Measurements from ENCODE around the gene PTPRK.
A peak's percentile ranks its signal among the peaks of the same experiment; 100 is the strongest.
"Not testable (repeated sequence)": the region's sequence is repeated elsewhere in the genome, so short reads cannot be mapped to it uniquely, and the experiment has no call there.

PTPRK gene

DNA sequence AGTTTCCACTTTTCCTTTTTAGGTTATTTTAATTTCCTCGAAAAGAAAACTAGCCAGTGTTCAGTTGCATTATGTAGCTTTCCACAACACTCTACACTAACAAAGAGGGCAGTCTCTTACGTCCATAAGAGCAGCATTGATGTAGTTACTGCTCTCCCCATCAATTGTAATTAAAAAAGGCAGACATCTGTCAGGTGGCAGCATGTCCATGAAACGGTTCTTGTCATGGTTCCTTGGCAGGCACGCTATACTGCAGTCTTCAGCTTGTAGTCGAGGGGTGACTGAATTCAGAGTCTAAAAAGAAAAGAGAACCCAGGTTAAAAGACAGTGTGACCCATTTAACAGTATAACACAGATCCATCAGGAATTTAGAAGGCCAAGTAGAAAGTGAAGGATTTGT is 539.4 kb downstream of the PTPRK start:
- no peak for DNase-seq (ENCODE audit: extremely low read depth in 1 of 2, low read depth in 1 of 2)

DNA sequence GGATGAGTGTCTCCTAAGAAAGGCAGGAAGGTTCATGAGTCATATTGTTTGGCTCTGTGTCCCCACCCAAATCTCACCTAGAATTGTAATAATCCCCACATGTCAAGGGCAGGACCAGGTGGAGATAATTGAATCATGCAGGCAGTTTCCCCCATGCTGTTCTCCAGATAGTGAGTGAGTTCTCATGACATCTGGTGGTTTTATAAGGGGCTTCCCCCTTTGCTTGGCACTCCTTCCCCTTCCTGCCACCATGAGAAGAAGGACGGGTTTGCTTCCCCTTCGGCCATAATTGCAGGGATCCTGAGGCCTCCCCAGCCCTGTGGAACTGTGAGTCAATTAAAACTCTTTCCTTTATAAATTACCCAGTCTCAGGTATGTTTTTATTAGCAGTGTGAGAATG is 542.2 kb downstream of the PTPRK start:
- not testable (repeated sequence) for DNase-seq (ENCODE audit: extremely low read depth in 1 of 2, low read depth in 1 of 2)

- DNase-seq (ENCODE audit: extremely low read depth in 1 of 2, low read depth in 1 of 2) = no peak
Observed at GRCh38 chr6:127976796-127977195, 543.6 kb downstream of the PTPRK start.

DNA sequence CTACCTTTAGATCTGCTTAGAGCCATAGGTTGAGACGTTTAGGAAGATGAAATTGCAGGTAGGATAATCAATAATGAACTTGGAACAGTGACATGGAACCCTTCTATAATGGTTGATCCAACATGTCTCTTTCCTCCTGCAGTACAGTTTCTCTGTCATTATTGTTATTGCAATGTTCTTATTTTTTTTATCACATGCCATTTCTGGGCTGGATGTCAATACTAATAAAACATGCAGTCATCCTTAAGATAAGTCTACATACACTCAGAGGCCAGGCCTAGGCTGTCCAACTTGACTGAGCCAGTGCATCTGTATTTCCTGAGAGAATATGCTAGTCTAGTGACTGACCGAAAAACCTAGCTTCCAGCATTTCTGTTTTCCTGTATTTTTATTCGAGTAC is 544.3 kb downstream of the PTPRK start:
- DNase-seq (ENCODE audit: extremely low read depth in 1 of 2, low read depth in 1 of 2) = no peak

DNA sequence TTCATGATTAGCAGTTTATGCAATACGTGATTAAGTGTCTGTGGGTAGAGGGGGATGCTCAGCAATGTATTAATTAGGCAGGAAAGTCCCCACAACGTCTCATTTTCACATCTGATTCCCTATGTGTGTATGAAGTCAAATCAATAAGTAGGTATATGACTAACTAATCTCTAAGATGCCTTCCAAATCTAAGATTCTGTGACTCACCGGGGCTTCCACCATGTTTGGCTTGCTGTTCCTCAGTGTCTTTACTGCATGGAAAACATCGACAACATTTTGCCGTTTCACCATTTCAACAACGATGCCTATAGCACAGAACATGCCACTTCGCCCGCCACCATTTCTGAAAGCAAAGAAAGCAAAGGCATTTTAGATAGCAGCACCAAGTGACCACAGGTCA is 547.6 kb downstream of the PTPRK start:
- no peak for DNase-seq (ENCODE audit: extremely low read depth in 1 of 2, low read depth in 1 of 2)

GRCh38 chr6:127971945-127972391 is 548.4 kb downstream of the PTPRK start:
- DNase-seq (ENCODE audit: extremely low read depth in 1 of 2, low read depth in 1 of 2) = peak in 1 of 2 donors; percentile 14

- DNase-seq (ENCODE audit: extremely low read depth in 1 of 2, low read depth in 1 of 2) = no peak
Observed at GRCh38 chr6:127971386-127971785, 549.0 kb downstream of the PTPRK start.

DNA sequence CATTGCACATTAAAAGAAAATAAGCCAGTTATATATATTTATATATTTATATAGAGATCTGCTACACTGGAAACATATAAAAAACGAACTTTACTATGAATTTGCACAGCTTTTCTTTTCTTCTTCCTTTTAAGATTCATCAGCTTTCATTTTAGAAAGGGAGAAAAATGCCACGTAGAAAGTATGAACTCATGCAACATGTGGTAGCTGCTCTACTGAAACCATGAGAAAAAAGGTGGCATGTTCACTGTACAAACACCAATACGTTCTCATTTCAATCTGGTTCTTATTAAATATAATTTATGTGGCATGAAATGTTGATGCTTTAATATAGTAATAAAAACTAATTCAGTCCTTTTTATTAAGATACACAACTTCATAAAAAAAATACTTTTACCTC is 550.7 kb downstream of the PTPRK start:
- DNase-seq (ENCODE audit: extremely low read depth in 1 of 2, low read depth in 1 of 2) = no peak

- no peak for DNase-seq (ENCODE audit: extremely low read depth in 1 of 2, low read depth in 1 of 2)
Observed at GRCh38 chr6:127968394-127968793, 552.0 kb downstream of the PTPRK start.

- no peak for DNase-seq (ENCODE audit: extremely low read depth in 1 of 2, low read depth in 1 of 2)
Observed at GRCh38 chr6:127967708-127968107, 552.7 kb downstream of the PTPRK start.

DNA sequence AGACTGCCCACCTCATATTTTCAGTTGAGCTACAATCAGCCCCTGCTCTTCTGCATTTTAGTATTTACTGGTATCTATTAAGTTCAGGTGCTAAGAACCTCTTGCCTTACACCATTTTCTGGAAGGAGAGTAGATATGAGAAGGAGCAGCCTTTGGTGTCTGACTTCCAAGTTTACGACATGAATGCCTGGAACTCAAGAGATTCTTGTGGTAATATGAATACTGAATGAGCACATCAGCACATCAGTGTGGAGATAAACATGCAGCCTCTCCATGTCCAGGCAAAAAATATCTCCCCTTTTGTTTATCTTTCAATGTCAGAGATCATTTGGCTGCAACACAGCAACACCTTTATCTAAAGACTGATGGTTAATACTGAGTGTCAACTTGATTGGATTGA is 553.8 kb downstream of the PTPRK start:
- DNase-seq (ENCODE audit: extremely low read depth in 1 of 2, low read depth in 1 of 2) = no peak

DNA sequence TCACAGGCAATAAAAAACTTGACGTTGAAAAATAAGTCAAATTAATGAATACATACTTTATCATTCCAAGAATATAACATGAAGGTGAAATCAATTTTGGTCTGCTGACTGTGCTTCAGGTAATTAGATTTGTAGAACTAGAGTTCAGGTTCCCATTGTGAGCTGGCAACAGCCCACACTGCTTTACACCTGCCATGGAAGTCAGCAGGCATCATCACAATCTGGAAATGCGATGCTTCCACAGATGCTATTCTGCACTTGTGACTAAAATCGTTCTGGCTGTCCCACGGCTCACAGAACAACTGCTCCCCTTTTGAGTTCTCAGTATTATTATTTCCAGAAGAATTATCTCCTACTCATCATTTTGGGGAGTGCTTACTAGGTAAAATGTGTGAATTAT is 556.9 kb downstream of the PTPRK start:
- no peak for DNase-seq (ENCODE audit: extremely low read depth in 1 of 2, low read depth in 1 of 2)

DNA sequence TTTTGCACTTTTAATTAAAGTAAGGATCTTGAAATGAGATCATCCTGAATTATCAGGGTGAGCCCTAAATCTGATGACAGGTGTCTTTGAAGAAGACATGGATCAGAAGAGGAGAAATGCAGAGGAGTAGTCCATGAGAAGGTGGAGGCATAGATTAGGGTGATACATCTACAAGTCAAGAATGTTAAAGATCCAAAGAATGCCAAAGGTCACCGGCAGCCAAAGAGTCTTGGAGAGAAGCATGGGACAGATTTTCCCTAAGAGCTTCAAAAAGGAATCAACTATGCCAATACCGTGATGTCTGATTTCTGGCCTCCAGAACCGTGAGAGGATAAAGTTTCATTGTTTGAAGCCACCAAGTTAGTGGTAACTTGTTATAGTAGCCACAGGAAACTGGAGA is 560.5 kb downstream of the PTPRK start:
- DNase-seq (ENCODE audit: extremely low read depth in 1 of 2, low read depth in 1 of 2) = no peak

- DNase-seq (ENCODE audit: extremely low read depth in 1 of 2, low read depth in 1 of 2) = no peak
Observed at GRCh38 chr6:127956956-127957355, 563.4 kb downstream of the PTPRK start.

DNA sequence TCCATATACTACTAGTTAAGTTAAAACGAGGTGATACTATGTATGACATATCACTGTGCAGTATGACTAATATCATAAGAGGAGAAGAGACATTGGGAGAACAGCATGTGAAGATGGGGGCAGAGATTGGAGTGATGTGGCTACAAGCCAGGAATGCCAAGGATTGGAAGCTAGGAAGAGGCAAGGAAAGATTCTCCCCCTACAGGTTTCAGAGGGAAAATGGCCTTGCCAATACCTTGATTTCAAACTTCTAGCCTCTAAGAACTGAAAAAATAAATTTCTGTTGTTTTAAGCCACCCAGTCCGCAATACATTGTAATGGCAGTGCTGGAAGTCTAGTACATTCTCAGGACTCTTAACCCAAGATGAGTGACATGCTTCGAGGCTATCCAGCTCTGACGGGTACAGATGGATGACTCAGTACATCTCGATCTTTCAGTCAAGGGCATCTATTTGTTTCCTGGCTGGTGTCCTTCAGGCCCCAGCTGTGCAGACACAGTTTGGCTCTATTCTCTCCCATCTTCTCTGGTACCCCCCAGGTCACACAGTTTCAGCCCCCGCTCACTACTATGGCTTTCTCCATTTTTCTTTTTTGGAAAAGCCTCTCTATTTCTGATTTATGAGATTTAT is 564.0 kb downstream of the PTPRK start:
- DNase-seq (ENCODE audit: extremely low read depth in 1 of 2, low read depth in 1 of 2) = no peak

- DNase-seq (ENCODE audit: extremely low read depth in 1 of 2, low read depth in 1 of 2) = no peak
Observed at GRCh38 chr6:127954082-127954481, 566.3 kb downstream of the PTPRK start.

DNA sequence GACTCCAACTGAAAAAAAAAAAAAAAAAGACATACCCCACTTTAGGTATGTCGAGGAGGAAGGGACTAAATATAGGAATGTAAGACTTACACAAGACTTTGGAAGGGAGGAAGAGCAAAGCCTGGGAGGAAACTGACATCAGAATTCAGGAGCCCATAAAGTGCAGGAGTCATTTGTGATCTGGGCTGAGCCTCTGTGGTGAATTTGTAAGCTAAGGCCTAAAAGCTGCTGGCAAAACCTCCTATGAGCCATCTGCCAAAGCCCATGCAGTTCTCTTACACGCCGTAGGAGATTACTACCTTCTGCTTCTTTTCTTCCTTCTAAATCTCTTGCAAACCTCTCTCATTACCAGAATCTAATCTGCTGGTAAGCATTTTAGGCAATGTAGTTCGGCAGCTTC is 567.6 kb downstream of the PTPRK start:
- DNase-seq (ENCODE audit: extremely low read depth in 1 of 2, low read depth in 1 of 2) = no peak

GRCh38 chr6:127952176-127952575 is 568.2 kb downstream of the PTPRK start:
- DNase-seq (ENCODE audit: extremely low read depth in 1 of 2, low read depth in 1 of 2) = no peak

DNA sequence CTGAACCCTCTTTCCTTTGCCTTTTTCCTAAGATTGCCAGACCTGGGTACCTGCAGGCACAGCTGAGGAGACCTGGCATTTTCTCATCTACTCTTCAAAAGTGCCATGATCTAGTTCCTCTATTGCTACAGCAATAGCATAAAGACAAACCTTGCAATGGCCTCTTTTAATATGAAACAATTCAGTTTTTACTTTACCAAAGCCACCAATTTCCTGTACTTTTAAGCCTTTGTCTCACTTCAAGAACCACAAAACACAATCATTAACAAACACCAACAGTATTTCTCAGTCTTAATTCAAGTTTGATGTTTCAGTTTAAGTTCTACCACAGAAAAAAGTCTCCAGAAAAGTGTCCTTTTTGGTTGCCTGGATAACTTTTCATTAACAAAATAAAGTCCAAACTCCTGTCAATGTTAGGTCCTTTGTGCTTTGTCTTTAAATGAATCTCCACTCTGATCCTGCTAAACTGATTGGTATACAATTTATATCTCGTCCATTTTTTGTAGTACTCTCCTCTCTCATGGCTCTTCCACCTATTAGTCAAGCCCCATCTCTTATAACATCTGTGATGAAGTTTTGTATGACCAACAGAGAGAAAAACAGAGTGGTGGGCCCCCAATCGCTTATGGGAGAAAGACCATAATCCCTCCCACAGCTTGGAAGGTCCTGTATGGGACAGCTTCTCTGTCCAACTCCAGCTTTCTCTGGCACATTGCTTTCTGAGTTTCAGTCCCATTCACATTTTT is 569.1 kb downstream of the PTPRK start:
- DNase-seq (ENCODE audit: extremely low read depth in 1 of 2, low read depth in 1 of 2) = no peak

- DNase-seq (ENCODE audit: extremely low read depth in 1 of 2, low read depth in 1 of 2) = no peak
Observed at GRCh38 chr6:127950566-127951145, 569.7 kb downstream of the PTPRK start.

- DNase-seq (ENCODE audit: extremely low read depth in 1 of 2, low read depth in 1 of 2) = no peak
Observed at GRCh38 chr6:127949251-127949650, 571.1 kb downstream of the PTPRK start.

DNA sequence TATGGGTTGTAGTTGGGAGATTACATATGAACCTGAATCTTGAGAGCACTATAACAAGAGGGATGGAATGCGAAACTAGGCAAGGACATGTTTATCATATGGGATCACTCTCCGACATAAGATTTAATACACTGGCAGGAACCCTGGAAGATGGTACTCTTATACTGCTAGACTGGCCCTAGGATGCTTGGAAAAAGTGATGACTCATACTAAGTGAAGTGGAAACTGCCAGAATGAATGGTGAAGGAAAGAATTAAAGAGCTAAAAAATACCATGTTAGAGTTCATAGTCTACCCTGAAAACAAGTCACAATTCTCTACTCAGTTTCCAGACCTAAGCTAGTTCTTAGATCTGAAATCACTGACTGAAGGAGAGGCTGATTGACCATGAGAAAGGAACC is 574.0 kb downstream of the PTPRK start:
- no peak for DNase-seq (ENCODE audit: extremely low read depth in 1 of 2, low read depth in 1 of 2)
